Ovary (tissue), 10 donors: ENCODE data around the gene GCG. TPM values are rescaled to one million over a fixed set of nuclear protein-coding genes. Genes with fewer than 3 reads are reported as not detected.

ENCODE experiments used
- DNase-seq, 5 donors: peaks; one replicate each; pipeline ENCODE4 v3.0.0-alpha.2; 2019 to 2020
- H3K27ac ChIP-seq, 2 donors: fragments of 200-600 bp; one replicate each; pipeline versions ENCODE4 v1.5.1 to v1.8.0; 2019 to 2022
- H3K27me3 ChIP-seq: fragments of 200-600 bp; one replicate; pipeline ENCODE4 v1.8.0; 2022
- H3K36me3 ChIP-seq: fragments of 200-600 bp; sonication (generic); one replicate; pipeline ENCODE4 v1.5.1; 2019
- H3K4me1 ChIP-seq: one replicate; pipeline ENCODE4 v1.8.1; 2013; ENCODE audit warnings: mild to moderate bottlenecking, moderate library complexity; ENCODE audit not compliant: insufficient read depth
- H3K4me3 ChIP-seq: fragments of 200-600 bp; sonication (generic); one replicate; pipeline ENCODE4 v1.5.1; 2017
- H3K9me3 ChIP-seq, 2 donors: fragments of 200-600 bp in 1 of 2; sonication (generic) in 1 of 2; one replicate each; pipeline versions ENCODE4 v1.5.1 to v1.8.1; 2013 to 2019; ENCODE audit warnings: mild to moderate bottlenecking in 1 of 2, moderate library complexity in 1 of 2
- EP300 ChIP-seq: sonication (generic); formaldehyde crosslinking; IDR thresholded peaks from one replicate; pipeline ENCODE4 v1.6.1; 2017; ENCODE audit warnings: antibody characterized with exemption
- POLR2A ChIP-seq: fragments of 450-650 bp; IDR thresholded peaks from one replicate; pipeline ENCODE4 v1.6.1; 2017; ENCODE audit warnings: antibody characterized with exemption, mild to moderate bottlenecking, moderate library complexity
- WGBS, 3 donors: extraction: QIAGEN DNeasy Blood & Tissue Kit in 1 of 3; methylation state at CpG; one replicate each; pipeline versions ENCODE4 v1.1.5 to v1.1.7; 2013 to 2017; 5-methylcytosine and 5-hydroxymethylcytosine counted together
- intact Hi-C, 4 donors: fragments of 100-400 bp; cut with DNase I; formaldehyde crosslinking; loops; one replicate each; pipeline versions ENCODE4 v1.11.0 to v1.15.1; 2022 to 2023
- long read RNA-seq, 3 donors: library from polyadenylated mRNA in 2 of 3; unstranded in 2 of 3; transcript quantifications; one replicate each; pipeline ENCODE4 v2.0.0 and lab custom pipeline, GENCODE V29; 2021 to 2026
- polyA plus RNA-seq, 2 donors: library from polyadenylated mRNA; stranded (reverse); fragments of 200-250 nt in 1 of 2; fragments of 350-450 nt in 1 of 2; fragmentation: Illumina TruSeq in 1 of 2; extraction: RNeasy Lipid Tissue Mini Kit (QIAGEN cat#74804) in 1 of 2; gene quantifications; one replicate each; pipeline ENCODE4 v1.2.3, GENCODE V29; 2013 to 2014
- total RNA-seq, 7 donors: library from RNA; depleted of rRNA in 2 of 7; stranded (reverse); fragments of >200 nt in 2 of 7; fragmentation: NEBNext Ultra II Directional in 3 of 7; extraction: Animal tissue kit (Norgen Biotek cat#: 25700) in 3 of 7; gene quantifications; one replicate each; pipeline versions ENCODE4 v1.1.0 to v1.2.4, GENCODE V29; 2016 to 2023
- TF ChIP-seq, protein P1 (sequence below), 3 donors: fragments of 450-650 bp in 2 of 3; fragments of 200-600 bp in 1 of 3; IDR thresholded peaks; one replicate each; pipeline versions ENCODE4 v1.5.1 to v1.8.0; 2016 to 2022; ENCODE audit warnings: antibody characterized with exemption in 3 of 3, mild to moderate bottlenecking in 1 of 3
- donor health status: DM: no; HTN: no; CAD: no; lungs with moderate emphysema.
- donor health status: DM: no; HTN: no; CAD: no.
- donor health status: Bipolar disorder and iron deficiency.
- donor health status: DM: yes; HTN: yes; CAD: no.
- donor health status: DM: no; HTN: no; CAD: no.
- donor health status: DM: yes; HTN: yes; CAD: no.

The GCG gene
- total RNA-seq (under 1 TPM in 2 of 7 donors, not detected in 5; 0.23 to 0.24 TPM), polyA plus RNA-seq (not detected)
- long read RNA-seq, donor 1, result 0 reads
- long read RNA-seq, donor 2, result 0 reads
- long read RNA-seq, donor 3, result 0 reads

DNA sequence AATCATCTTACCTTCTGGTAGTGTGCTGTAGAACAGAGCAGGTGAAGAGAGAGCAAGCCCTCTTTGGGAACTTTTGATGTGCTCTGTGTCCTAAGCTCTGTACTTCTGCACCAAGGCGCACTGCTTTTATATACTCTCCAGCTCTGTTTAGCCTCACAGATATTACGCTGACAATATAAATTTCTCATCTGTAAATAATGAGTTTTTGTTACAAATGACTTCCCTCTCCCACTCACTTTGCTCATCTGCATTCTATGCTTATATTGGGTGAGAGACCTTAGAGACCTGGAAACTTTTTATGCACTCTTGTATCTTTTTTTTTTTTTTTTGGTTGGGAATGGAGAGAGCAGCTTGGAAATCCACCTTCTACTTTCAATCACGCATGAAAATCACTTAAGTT, at the start of gene GCG:
Gene GCG (minus strand): TSS at position 101 of the 400 bp plus-strand sequence. CDS start 3,069 bp downstream, outside the sequence.
- no peak for TF ChIP-seq POLR2A
- TF ChIP-seq EP300, result no peak
- no peak within 1 kb of the TSS for H3K27ac ChIP-seq
- H3K36me3 ChIP-seq, result no peaks in the 10 kb centered on the region
- H3K4me1 ChIP-seq, result no peaks in the 10 kb centered on the region
- no peak within 1 kb of the TSS for H3K4me3 ChIP-seq
- intact Hi-C loops, result no loop called here
- H3K27me3 ChIP-seq, result no peaks in the 10 kb centered on the region
- 83 to 87% (median 85%) methylated on average over 3 of the region's 3 CpGs for WGBS, 3 donors
- no peaks in the 10 kb centered on the region for H3K9me3 ChIP-seq
- no peak for DNase-seq

DNA sequence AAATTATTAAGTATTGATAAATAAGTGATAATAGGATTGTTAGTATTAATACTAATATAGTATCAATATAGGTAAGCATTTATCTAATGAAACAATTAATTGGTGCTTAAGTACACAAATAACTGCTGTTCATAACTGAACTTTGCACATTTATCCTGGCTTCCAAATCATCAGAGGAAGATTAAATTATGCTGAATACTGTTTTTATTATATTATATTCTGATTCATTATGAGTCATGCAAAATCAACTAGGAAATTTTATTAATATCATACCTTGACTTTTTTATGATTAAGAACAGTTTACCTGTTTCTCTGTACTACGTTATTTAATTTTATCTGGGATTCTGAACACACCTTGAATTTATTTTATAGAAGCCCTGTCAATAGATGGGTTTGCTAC, 48.6 kb upstream of the GCG start:
- DNase-seq, result no peak
- Histone ChIP-seq H3K27me3 (no peaks in the 10 kb centered on the region), H3K27ac (no peak overlapping the region), H3K9me3 (no peaks in the 10 kb centered on the region), H3K4me1 (no peaks in the 10 kb centered on the region), H3K4me3 (no peak overlapping the region), H3K36me3 (no peaks in the 10 kb centered on the region)
- intact Hi-C loops, result no loop called here
- no peak for TF ChIP-seq POLR2A
- TF ChIP-seq, protein P1, sequence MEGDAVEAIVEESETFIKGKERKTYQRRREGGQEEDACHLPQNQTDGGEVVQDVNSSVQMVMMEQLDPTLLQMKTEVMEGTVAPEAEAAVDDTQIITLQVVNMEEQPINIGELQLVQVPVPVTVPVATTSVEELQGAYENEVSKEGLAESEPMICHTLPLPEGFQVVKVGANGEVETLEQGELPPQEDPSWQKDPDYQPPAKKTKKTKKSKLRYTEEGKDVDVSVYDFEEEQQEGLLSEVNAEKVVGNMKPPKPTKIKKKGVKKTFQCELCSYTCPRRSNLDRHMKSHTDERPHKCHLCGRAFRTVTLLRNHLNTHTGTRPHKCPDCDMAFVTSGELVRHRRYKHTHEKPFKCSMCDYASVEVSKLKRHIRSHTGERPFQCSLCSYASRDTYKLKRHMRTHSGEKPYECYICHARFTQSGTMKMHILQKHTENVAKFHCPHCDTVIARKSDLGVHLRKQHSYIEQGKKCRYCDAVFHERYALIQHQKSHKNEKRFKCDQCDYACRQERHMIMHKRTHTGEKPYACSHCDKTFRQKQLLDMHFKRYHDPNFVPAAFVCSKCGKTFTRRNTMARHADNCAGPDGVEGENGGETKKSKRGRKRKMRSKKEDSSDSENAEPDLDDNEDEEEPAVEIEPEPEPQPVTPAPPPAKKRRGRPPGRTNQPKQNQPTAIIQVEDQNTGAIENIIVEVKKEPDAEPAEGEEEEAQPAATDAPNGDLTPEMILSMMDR (IDR thresholded peaks at IDR 0.05), result no peak
- TF ChIP-seq EP300, result no peak
- WGBS, 3 donors, result 88 to 100% (median 96%) methylated on average over 1 of the region's 1 CpG

DNA sequence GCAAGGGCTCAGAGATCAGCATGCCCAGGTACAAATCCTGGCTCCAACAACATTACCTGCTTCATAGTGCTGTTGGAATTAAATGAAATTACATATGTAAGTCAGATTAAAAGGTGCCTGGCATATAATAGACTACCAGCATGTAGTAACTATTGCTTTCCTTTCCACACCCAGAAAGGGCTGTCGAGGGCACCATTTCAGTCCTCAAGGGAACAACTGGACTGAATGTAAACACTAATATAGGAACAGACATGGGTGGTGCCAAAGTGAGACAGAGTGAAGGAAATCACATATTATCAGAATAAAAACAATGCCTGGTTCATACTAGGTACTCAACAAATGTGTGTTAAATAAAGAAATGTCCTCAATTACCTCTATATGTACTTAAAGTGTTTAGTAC, 47.9 kb upstream of the GCG start:
- WGBS, 3 donors, result 74 to 91% (median 87%) methylated on average over 1 of the region's 1 CpG
- TF ChIP-seq POLR2A (no peak), EP300 (no peak)
- TF ChIP-seq, protein P1 (IDR thresholded peaks at IDR 0.05), result no peak
- no peaks in the 10 kb centered on the region for H3K36me3 ChIP-seq
- intact Hi-C loops, result no loop called here
- no peaks in the 10 kb centered on the region for H3K27me3 ChIP-seq
- no peak overlapping the region for H3K27ac ChIP-seq
- H3K4me3 ChIP-seq, result no peak overlapping the region
- no peak for DNase-seq
- H3K4me1 ChIP-seq, result no peaks in the 10 kb centered on the region
- no peaks in the 10 kb centered on the region for H3K9me3 ChIP-seq

DNA sequence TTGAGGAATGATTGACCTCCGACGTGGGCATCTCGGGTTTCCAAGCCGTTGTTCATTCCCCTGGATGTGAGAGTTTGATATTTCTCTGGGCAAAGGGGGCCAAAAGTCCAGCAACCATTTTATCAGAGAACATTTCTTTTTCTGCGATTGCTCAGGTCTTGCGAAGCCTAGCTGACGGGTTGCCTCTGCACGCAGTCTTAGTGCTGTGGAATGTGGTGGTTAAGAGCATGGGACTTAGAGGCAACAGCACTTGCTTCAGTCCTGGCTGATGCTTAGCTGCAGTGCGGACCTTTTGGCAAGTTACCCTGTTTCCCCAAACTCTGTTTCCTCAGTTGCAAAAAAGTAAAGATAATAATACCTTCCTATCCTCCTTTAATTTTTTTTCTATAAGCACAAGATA, 46.2 kb upstream of the GCG start:
- 89 to 94% (median 91%) methylated on average over 9 of the region's 9 CpGs for WGBS, 3 donors
- intact Hi-C loops, result no loop called here
- Histone ChIP-seq H3K27me3 (no peaks in the 10 kb centered on the region), H3K36me3 (no peaks in the 10 kb centered on the region), H3K27ac (no peak overlapping the region), H3K9me3 (no peaks in the 10 kb centered on the region), H3K4me1 (no peaks in the 10 kb centered on the region), H3K4me3 (no peak overlapping the region)
- TF ChIP-seq, protein P1 (IDR thresholded peaks at IDR 0.05), result no peak
- no peak for TF ChIP-seq POLR2A
- no peak for TF ChIP-seq EP300
- no peak for DNase-seq

DNA sequence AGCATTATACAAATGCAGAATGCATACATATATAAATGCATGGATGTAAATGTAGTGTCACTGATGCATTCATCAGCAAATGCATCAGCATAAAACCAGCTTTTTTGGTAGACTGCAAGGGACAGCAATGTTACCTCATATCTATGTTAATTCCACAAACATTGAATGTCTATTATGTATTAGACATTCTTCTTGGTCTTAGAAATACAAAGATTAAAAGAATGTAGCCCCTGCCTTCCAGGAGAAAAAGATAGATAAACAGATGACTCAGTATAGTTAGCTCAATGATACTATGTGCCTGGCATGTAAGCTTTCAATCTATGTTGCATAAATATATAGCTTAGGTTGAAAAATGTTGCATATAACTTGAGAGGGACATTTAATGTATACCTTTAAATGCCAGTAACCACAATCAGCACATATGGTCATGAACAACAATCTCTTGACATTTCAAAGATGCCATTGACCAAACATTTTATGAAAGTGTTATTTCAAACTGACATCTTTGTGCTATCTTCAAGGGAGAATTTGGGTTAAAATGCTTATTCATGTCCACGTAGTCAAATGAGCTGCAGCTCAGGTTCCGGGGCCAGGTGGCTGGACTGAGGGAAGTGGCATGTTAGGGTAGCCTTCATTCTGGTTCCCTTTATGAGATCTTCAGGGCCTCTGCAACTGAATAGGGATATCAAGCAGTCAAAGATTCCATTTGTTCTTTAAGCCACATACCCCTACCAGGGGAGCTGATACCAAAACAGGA, 45.2 kb upstream of the GCG start:
- no peak for DNase-seq
- 88 to 95% (median 94%) methylated on average over 2 of the region's 2 CpGs for WGBS, 3 donors
- TF ChIP-seq POLR2A, result no peak
- TF ChIP-seq, protein P1 (IDR thresholded peaks at IDR 0.05), result no peak
- no peak for TF ChIP-seq EP300
- Histone ChIP-seq H3K4me3 (no peak overlapping the region), H3K27ac (no peak overlapping the region), H3K36me3 (no peaks in the 10 kb centered on the region), H3K9me3 (no peaks in the 10 kb centered on the region), H3K4me1 (no peaks in the 10 kb centered on the region), H3K27me3 (no peaks in the 10 kb centered on the region)
- intact Hi-C loops, result no loop called here
